GM12878 (cell line): Measurements from ENCODE around the gene CLSTN2. TPM values are rescaled to one million over a fixed set of nuclear protein-coding genes. Genes with fewer than 3 reads are reported as not detected.

Experiments
- ATAC-seq: fragments of 200-7000 bp; cut with Tn5 transposase; 3 replicates; pipeline ENCODE4 v1.9.1; 2020; ENCODE audit warnings: mild to moderate bottlenecking, moderate library complexity
- BruUV-seq: library from RNA; stranded (reverse); fragments of 400-500 nt; replicated peaks from 2 replicates; lab custom pipeline; 2021; lab: Mats Ljungman, UMichigan
- CTCF ChIA-PET: fragments of 300-600 bp; sonication (Branson Sonifier 250); formaldehyde crosslinking; extraction: SDS; loops from one replicate; lab custom pipeline; 2021; ENCODE audit warnings: inconsistent platforms; lab: Yijun Ruan, JAX
- POLR2A ChIA-PET: fragments of 350-600 bp; formaldehyde crosslinking; extraction: SDS; loops from one replicate; lab custom pipeline; 2021; ENCODE audit warnings: inconsistent platforms; lab: Charles Lee
- RAD21 ChIA-PET: fragments of 300-600 bp; sonication (Branson Sonifier 250); formaldehyde crosslinking; loops from one replicate; lab custom pipeline; 2023; ENCODE audit warnings: antibody characterized with exemption; ENCODE audit not compliant: unreplicated experiment; lab: Charles Lee
- SMC1A ChIA-PET: fragments of 300-600 bp; sonication (Branson Sonifier 250); formaldehyde crosslinking; loops from one replicate; lab custom pipeline; 2023; ENCODE audit not compliant: unreplicated experiment, uncharacterized antibody; lab: Charles Lee
- DNase-seq: peaks from one replicate; pipeline ENCODE4 v3.0.0-alpha.2; 2011; ENCODE audit warnings: low read depth, low spot score
- FAIRE-seq: peaks from 3 replicates; lab custom pipeline; 2011; peaks lifted over from hg19 to GRCh38; lab: Jason Lieb, UNC
- H2AFZ ChIP-seq: 2 replicates; pipeline ENCODE4 v1.6.0; 2011; ENCODE audit warnings: low read depth, low read length, control low read depth; ENCODE audit not compliant: control insufficient read depth
- H3K27ac ChIP-seq: 2 replicates; pipeline ENCODE4 v1.5.1; 2011; ENCODE audit warnings: control low read depth; ENCODE audit not compliant: control insufficient read depth, insufficient read depth
- H3K27me3 ChIP-seq, 2 experiments: replicated peaks in 1 of 2; 2 replicates each; pipeline versions ENCODE4 v1.6.0 to v1.6.1; 2011; ENCODE audit warnings: low read length in 1 of 2; ENCODE audit not compliant: control insufficient read depth in 2 of 2, insufficient read depth in 2 of 2
- H3K36me3 ChIP-seq, 2 experiments: 2 replicates each; pipeline ENCODE4 v1.5.1; 2011; ENCODE audit warnings: low read length in 1 of 2; ENCODE audit not compliant: control insufficient read depth in 2 of 2, insufficient read depth in 2 of 2
- H3K4me1 ChIP-seq: 2 replicates; pipeline ENCODE4 v1.6.1; 2011; ENCODE audit warnings: mild to moderate bottlenecking, low read length, moderate library complexity, mixed read lengths; ENCODE audit not compliant: control insufficient read depth, insufficient read depth
- H3K4me2 ChIP-seq: 2 replicates; pipeline ENCODE4 v1.6.0; 2011; ENCODE audit warnings: control low read depth; ENCODE audit not compliant: control insufficient read depth, insufficient read depth
- H3K4me3 ChIP-seq: fragments of 200-600 bp; sonication (generic); 2 replicates; pipeline ENCODE4 v1.5.1; 2016
- H3K79me2 ChIP-seq: 2 replicates; pipeline ENCODE4 v1.6.0; 2011; ENCODE audit warnings: low read length; ENCODE audit not compliant: control insufficient read depth, insufficient read depth
- H3K9ac ChIP-seq: 2 replicates; pipeline ENCODE4 v1.8.0; 2011; ENCODE audit warnings: low read length, control low read depth, mixed read lengths; ENCODE audit not compliant: control insufficient read depth, insufficient read depth
- H3K9me3 ChIP-seq: replicated peaks from 3 replicates; pipeline ENCODE4 v1.5.1; 2011; ENCODE audit warnings: mild to moderate bottlenecking, low read length; ENCODE audit not compliant: control insufficient read depth, insufficient read depth
- H4K20me1 ChIP-seq: 2 replicates; pipeline ENCODE4 v1.6.0; 2011; ENCODE audit not compliant: control insufficient read depth, insufficient read depth
- BACH1 ChIP-seq: fragments of 450-650 bp; IDR thresholded peaks from 2 replicates; pipeline ENCODE4 v1.6.1; 2017; ENCODE audit warnings: mild to moderate bottlenecking, borderline replicate concordance
- BCL11A ChIP-seq: IDR thresholded peaks from 2 replicates; pipeline ENCODE4 v1.6.1; 2011; ENCODE audit warnings: low read depth, low read length
- BHLHE40 ChIP-seq, 2 experiments: fragments of 450-650 bp in 1 of 2; IDR thresholded peaks; 2 replicates each; pipeline ENCODE4 v1.6.1; 2011 to 2017; ENCODE audit warnings: low read depth in 2 of 2, borderline replicate concordance in 1 of 2, improper control_type of control experiment in 1 of 2, low read length in 1 of 2, mild to moderate bottlenecking in 1 of 2
- CBX5 ChIP-seq: sonication (generic); IDR thresholded peaks from 2 replicates; pipeline ENCODE4 v1.6.1; 2016; ENCODE audit warnings: low read depth, moderate library complexity, mild to moderate bottlenecking, inconsistent platforms
- EGR1 ChIP-seq, 2 experiments: IDR thresholded peaks; 1 replicate in 1 of 2; 2 replicates in 1 of 2; pipeline ENCODE4 v1.6.1; 2011 to 2012; ENCODE audit warnings: low read depth in 2 of 2, low read length in 2 of 2, borderline replicate concordance in 1 of 2, mild to moderate bottlenecking in 1 of 2, moderate library complexity in 1 of 2
- GABPA ChIP-seq: IDR thresholded peaks from 2 replicates; pipeline ENCODE4 v1.6.1; 2014; ENCODE audit warnings: antibody characterized with exemption, low read depth, mild to moderate bottlenecking, inconsistent platforms
- MEF2B ChIP-seq: fragments of 450-650 bp; IDR thresholded peaks from 2 replicates; pipeline ENCODE4 v1.6.1; 2018; ENCODE audit warnings: mild to moderate bottlenecking, moderate library complexity; ENCODE audit not compliant: partially characterized antibody, poor library complexity, severe bottlenecking
- PAX8 ChIP-seq: fragments of 450-650 bp; IDR thresholded peaks from 2 replicates; pipeline ENCODE4 v1.6.1; 2017; ENCODE audit warnings: mild to moderate bottlenecking, moderate library complexity
- RAD21 ChIP-seq: IDR thresholded peaks from 2 replicates; pipeline ENCODE4 v1.6.1; 2011; ENCODE audit warnings: mild to moderate bottlenecking, low read depth, low read length, moderate library complexity; ENCODE audit not compliant: insufficient read depth
- RFX5 ChIP-seq: IDR thresholded peaks from 2 replicates; pipeline ENCODE4 v1.6.1; 2011; ENCODE audit warnings: low read depth, low read length, improper control_type of control experiment
- SMARCA5 ChIP-seq: fragments of 450-650 bp; IDR thresholded peaks from 2 replicates; pipeline ENCODE4 v1.6.1; 2017; ENCODE audit warnings: mild to moderate bottlenecking
- SP1 ChIP-seq: IDR thresholded peaks from one replicate; pipeline ENCODE4 v1.6.1; 2011; ENCODE audit warnings: low read depth, low read length
- TARDBP ChIP-seq: IDR thresholded peaks from 2 replicates; pipeline ENCODE4 v1.6.1; 2016; ENCODE audit warnings: borderline replicate concordance
- WRNIP1 ChIP-seq: IDR thresholded peaks from 2 replicates; pipeline ENCODE4 v1.6.1; 2011; ENCODE audit warnings: low read depth, low read length, improper control_type of control experiment, borderline replicate concordance
- WGBS: methylation state at CpG from one replicate; pipeline ENCODE4 v1.1.6; 2016; ENCODE audit warnings: low lambda C conversion rate; ENCODE audit not compliant: insufficient replicate concordance, insufficient coverage; ENCODE audit errors: missing lambda C conversion rate; 5-methylcytosine and 5-hydroxymethylcytosine counted together
- in situ Hi-C: fragments of 300-500 bp; cut with MboI; formaldehyde crosslinking; loops from 9 replicates; pipeline ENCODE4 v1.14.3; 2018; ENCODE audit warnings: mixed read lengths
- intact Hi-C: fragments of 100-400 bp; cut with micrococcal nuclease; formaldehyde crosslinking; loops from one replicate; pipeline ENCODE4 v1.14.2; 2022; ENCODE audit not compliant: unreplicated experiment
- polyA plus RNA-seq, 11 experiments: library from polyadenylated mRNA; depleted of rRNA in 4 of 11; unstranded in 6 of 11; stranded (reverse) in 5 of 11; fragments of >200 nt; fragmentation: Nextera tagmentation in 4 of 11; fragmentation: Illumina TruSeq in 1 of 11; extraction: Ambion mirVana in 4 of 11; extraction: Trizol in 1 of 11; gene quantifications; 1 replicate in 1 of 11; 2 replicates in 10 of 11; pipeline versions ENCODE4 v1.2.1 to v1.2.3, GENCODE V29; 2011 to 2016; ENCODE audit warnings: inconsistent platforms in 2 of 11, missing spikeins in 2 of 11, low read depth in 1 of 11
- total RNA-seq, 4 experiments: library from RNA; depleted of rRNA in 3 of 4; stranded (reverse); fragments of >200 nt in 3 of 4; fragmentation: Illumina TruSeq in 1 of 4; extraction: Trizol in 1 of 4; gene quantifications; 2 replicates each; pipeline versions ENCODE4 v1.2.1 to v1.2.3, GENCODE V29; 2013 to 2021
- TF ChIP-seq, protein P1 (sequence below): IDR thresholded peaks from 2 replicates; pipeline ENCODE4 v1.6.1; 2012; ENCODE audit warnings: low read depth, low read length, improper control_type of control experiment
- TF ChIP-seq, protein P2 (sequence below): fragments of 450-650 bp; IDR thresholded peaks from 2 replicates; pipeline ENCODE4 v1.6.1; 2017; ENCODE audit warnings: mild to moderate bottlenecking, moderate library complexity

Gene CLSTN2
- total and polyA plus RNA-seq, 10 of the 15 experiments (the other 5 are each of a cell fraction or from before 2014, with no cell fraction given) = under 0.01 to 0.10 (median under 0.01) TPM; not detected in 5

DNA sequence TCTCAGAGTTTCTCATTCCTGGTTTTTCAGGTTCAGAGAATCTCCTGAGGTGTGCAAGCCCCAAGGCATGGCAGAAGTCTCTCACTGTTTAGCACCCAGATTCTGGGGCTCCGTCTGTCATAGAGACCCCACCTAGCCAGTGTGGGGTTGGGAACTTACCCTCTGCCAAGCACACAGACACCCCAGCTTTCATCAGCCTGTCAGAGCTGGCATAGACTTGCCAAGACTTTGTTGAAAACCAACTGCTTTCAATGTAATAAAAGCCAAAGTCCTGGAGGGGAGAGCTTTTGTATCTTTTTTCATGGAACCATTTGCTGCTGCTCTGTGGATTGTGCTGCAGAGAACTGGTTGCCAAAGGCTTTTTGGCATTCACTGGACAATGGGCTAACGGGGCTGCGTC, 401.5 kb downstream of the CLSTN2 start:
- no TSS peak for BruUV-seq
- H3K4me3 ChIP-seq = no peak overlapping the region
- TF ChIP-seq BHLHE40 (IDR thresholded peaks at IDR 0.05; ENCODE audit: borderline replicate concordance in 1 of 2, low read depth in 2 of 2, low read length in 1 of 2) = no peak
- no peak for TF ChIP-seq SMARCA5
- no peak for TF ChIP-seq BCL11A
- TF ChIP-seq EGR1 (IDR thresholded peaks at IDR 0.05; ENCODE audit: borderline replicate concordance in 1 of 2, low read depth in 2 of 2, low read length in 2 of 2) = no peak
- TF ChIP-seq PAX8 = no peak
- no peak for TF ChIP-seq MEF2B
- TF ChIP-seq, protein P1, sequence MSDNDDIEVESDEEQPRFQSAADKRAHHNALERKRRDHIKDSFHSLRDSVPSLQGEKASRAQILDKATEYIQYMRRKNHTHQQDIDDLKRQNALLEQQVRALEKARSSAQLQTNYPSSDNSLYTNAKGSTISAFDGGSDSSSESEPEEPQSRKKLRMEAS = no peak
- no peaks in the 10 kb centered on the region for H4K20me1 ChIP-seq
- ATAC-seq (no peak), FAIRE-seq (no peak), DNase-seq (no peak)
- peaks cover 3 to 5% of the 10 kb centered on the region in 2 experiments; a peak in 3 of 4 replicates for H3K27me3 ChIP-seq
- CTCF ChIA-PET = no interaction called here
- SMC1A ChIA-PET = no interaction called here
- in situ Hi-C loops = no loop called here
- intact Hi-C loops = no loop called here
- POLR2A ChIA-PET = no interaction called here
- H3K27ac ChIP-seq = no peak overlapping the region
- H3K36me3 ChIP-seq = no peaks in the 10 kb centered on the region
- H3K79me2 ChIP-seq = no peaks in the 10 kb centered on the region
- no peaks in the 10 kb centered on the region for H3K4me1 ChIP-seq
- H2AFZ ChIP-seq = no peak overlapping the region
- WGBS = 0% methylated on average over 3 of the region's 3 CpGs
- H3K9me3 ChIP-seq = no peaks in the 10 kb centered on the region
- H3K9ac ChIP-seq = no peak overlapping the region
- RAD21 ChIA-PET = no interaction called here
- no peak overlapping the region for H3K4me2 ChIP-seq

DNA sequence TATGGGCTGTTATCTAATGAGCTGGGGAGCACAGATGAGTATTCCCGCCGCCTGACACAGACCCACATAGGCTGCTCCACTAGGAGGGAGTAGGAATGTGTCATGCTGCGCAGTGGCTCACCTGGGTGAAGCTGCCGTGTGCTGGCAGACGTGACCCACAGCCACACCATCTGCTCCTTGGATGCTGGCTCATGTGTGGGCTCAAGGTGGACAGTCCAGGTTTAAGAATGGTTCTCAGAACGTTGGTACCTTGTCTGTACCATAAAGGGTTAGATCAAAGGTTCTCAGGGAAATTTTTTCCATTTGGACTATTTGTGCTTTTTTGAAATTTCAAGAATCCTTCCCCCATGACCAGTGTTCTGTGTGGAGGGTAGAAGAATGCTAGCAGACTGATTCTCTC, 403.9 kb downstream of the CLSTN2 start:
- in situ Hi-C loops (no loop called here), intact Hi-C loops (no loop called here)
- peaks cover 0 to 5% of the 10 kb centered on the region in 2 experiments; a peak in 2 of 4 replicates for H3K27me3 ChIP-seq
- FAIRE-seq (no peak), ATAC-seq (no peak), DNase-seq (no peak)
- ChIA-PET POLR2A (no interaction called here), SMC1A (no interaction called here), RAD21 (no interaction called here), CTCF (no interaction called here)
- no peaks in the 10 kb centered on the region for H3K9me3 ChIP-seq
- no peak overlapping the region for H3K4me3 ChIP-seq
- no peaks in the 10 kb centered on the region for H4K20me1 ChIP-seq
- H3K27ac ChIP-seq = no peak overlapping the region
- no peaks in the 10 kb centered on the region for H3K79me2 ChIP-seq
- no TSS peak for BruUV-seq
- no peaks in the 10 kb centered on the region for H3K4me1 ChIP-seq
- no peak overlapping the region for H2AFZ ChIP-seq
- no peaks in the 10 kb centered on the region for H3K36me3 ChIP-seq
- H3K4me2 ChIP-seq = no peak overlapping the region
- no peak overlapping the region for H3K9ac ChIP-seq
- 18% methylated on average over 6 of the region's 6 CpGs for WGBS
- TF ChIP-seq CBX5 = no peak
- TF ChIP-seq SP1 = no peak
- no peak for TF ChIP-seq WRNIP1
- TF ChIP-seq TARDBP = no peak
- no peak for TF ChIP-seq RFX5
- TF ChIP-seq RAD21 = no peak
- TF ChIP-seq, protein P2, sequence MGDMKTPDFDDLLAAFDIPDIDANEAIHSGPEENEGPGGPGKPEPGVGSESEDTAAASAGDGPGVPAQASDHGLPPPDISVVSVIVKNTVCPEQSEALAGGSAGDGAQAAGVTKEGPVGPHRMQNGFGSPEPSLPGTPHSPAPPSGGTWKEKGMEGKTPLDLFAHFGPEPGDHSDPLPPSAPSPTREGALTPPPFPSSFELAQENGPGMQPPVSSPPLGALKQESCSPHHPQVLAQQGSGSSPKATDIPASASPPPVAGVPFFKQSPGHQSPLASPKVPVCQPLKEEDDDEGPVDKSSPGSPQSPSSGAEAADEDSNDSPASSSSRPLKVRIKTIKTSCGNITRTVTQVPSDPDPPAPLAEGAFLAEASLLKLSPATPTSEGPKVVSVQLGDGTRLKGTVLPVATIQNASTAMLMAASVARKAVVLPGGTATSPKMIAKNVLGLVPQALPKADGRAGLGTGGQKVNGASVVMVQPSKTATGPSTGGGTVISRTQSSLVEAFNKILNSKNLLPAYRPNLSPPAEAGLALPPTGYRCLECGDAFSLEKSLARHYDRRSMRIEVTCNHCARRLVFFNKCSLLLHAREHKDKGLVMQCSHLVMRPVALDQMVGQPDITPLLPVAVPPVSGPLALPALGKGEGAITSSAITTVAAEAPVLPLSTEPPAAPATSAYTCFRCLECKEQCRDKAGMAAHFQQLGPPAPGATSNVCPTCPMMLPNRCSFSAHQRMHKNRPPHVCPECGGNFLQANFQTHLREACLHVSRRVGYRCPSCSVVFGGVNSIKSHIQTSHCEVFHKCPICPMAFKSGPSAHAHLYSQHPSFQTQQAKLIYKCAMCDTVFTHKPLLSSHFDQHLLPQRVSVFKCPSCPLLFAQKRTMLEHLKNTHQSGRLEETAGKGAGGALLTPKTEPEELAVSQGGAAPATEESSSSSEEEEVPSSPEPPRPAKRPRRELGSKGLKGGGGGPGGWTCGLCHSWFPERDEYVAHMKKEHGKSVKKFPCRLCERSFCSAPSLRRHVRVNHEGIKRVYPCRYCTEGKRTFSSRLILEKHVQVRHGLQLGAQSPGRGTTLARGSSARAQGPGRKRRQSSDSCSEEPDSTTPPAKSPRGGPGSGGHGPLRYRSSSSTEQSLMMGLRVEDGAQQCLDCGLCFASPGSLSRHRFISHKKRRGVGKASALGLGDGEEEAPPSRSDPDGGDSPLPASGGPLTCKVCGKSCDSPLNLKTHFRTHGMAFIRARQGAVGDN = no peak
- TF ChIP-seq BACH1 = no peak
- TF ChIP-seq GABPA = no peak
